Measurements from ENCODE around the gene NHSL1.

The NHSL1 gene

GRCh38 chr6:138499303-138500018 lies at the start of gene NHSL1:
Gene NHSL1 (minus strand): TSS chr6:138499494. CDS start chr6:138499290, 204 bp downstream.
- DNase-seq = no peak

- DNase-seq = peak in 1 of 2 experiments; percentile 23
Observed at GRCh38 chr6:138546733-138547185, 47.5 kb upstream of the NHSL1 start.

- DNase-seq = no peak
Observed at GRCh38 chr6:138545621-138545980, 46.3 kb upstream of the NHSL1 start.

- no peak for DNase-seq
Observed at GRCh38 chr6:138544501-138544900, 45.2 kb upstream of the NHSL1 start.

- no peak for DNase-seq
Observed at GRCh38 chr6:138543657-138544056, 44.4 kb upstream of the NHSL1 start.

GRCh38 chr6:138541823-138542481 lies 42.7 kb upstream of the NHSL1 start:
- DNase-seq = no peak

- no peak for DNase-seq
Observed at GRCh38 chr6:138540468-138540867, 41.2 kb upstream of the NHSL1 start.

- DNase-seq = no peak
Observed at GRCh38 chr6:138539876-138540275, 40.6 kb upstream of the NHSL1 start.

- no peak for DNase-seq
Observed at GRCh38 chr6:138538390-138539031, 39.2 kb upstream of the NHSL1 start.

- no peak for DNase-seq
Observed at GRCh38 chr6:138537106-138537505, 37.8 kb upstream of the NHSL1 start.

GRCh38 chr6:138535728-138536455 lies 36.6 kb upstream of the NHSL1 start:
- DNase-seq = no peak

- DNase-seq = no peak
Observed at GRCh38 chr6:138533667-138534066, 34.4 kb upstream of the NHSL1 start.

GRCh38 chr6:138531387-138531786 lies 32.1 kb upstream of the NHSL1 start:
- no peak for DNase-seq

- DNase-seq = no peak
Observed at GRCh38 chr6:138529478-138529877, 30.2 kb upstream of the NHSL1 start.

GRCh38 chr6:138528956-138529355 lies 29.7 kb upstream of the NHSL1 start:
- DNase-seq = no peak

- no peak for DNase-seq
Observed at GRCh38 chr6:138528137-138528536, 28.8 kb upstream of the NHSL1 start.

- no peak for DNase-seq
Observed at GRCh38 chr6:138527411-138528088, 28.3 kb upstream of the NHSL1 start.

- no peak for DNase-seq
Observed at GRCh38 chr6:138526822-138527235, 27.5 kb upstream of the NHSL1 start.

GRCh38 chr6:138525355-138525754 lies 26.1 kb upstream of the NHSL1 start:
- DNase-seq = no peak

GRCh38 chr6:138524526-138524925 lies 25.2 kb upstream of the NHSL1 start:
- DNase-seq = no peak

GRCh38 chr6:138523347-138524210 lies 24.3 kb upstream of the NHSL1 start:
- no peak for DNase-seq

- DNase-seq = no peak
Observed at GRCh38 chr6:138522611-138523010, 23.3 kb upstream of the NHSL1 start.

Measured in activated T-cell treated with anti-CD3 and anti-CD28 coated beads, Interleukin-2, amount 50 U/mL, for 48 hours (primary cell).